ENCODE results near the gene SSBP4. TPM values are rescaled to one million over a fixed set of nuclear protein-coding genes. Genes with fewer than 3 reads are reported as not detected.

Gene SSBP4
- total RNA-seq, 1 experiment from 2014 or later = 51.2 TPM

DNA sequence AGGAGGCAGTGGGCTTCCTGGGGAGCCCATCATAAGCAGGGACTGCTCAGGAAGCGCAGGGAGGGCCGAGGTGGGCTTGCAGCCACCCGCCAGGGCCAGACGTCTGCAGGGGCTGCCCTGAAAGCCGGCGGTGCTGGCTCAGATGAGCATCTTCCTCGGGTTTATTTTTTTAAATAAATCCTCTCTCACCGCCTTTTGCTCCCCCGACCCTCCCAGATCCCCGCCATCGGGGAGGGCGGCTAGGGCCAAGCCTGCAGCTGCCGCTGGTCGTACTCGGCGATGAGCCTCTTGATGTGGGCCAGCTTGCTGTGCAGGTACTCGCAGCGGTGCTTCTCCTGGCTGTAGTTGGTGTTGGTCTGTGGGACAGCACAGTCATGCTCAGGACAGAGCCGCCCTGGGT lies 25.3 kb downstream of the SSBP4 start:
- no peak overlapping the region for H3K4me3 Mint-ChIP-seq
- DNase-seq (ENCODE audit: low spot score) (no peak), ATAC-seq (no peak)
- peaks cover 5% of the 10 kb centered on the region for H3K9me3 Mint-ChIP-seq
- H3K4me1 Mint-ChIP-seq = peaks cover 6% of the 10 kb centered on the region
- H3K27ac Mint-ChIP-seq = no peak overlapping the region
- TF ChIP-seq TEAD1 (CRISPR knock-in tag; IDR thresholded peaks at IDR 0.05) = no peak
- TF ChIP-seq, protein P1, sequence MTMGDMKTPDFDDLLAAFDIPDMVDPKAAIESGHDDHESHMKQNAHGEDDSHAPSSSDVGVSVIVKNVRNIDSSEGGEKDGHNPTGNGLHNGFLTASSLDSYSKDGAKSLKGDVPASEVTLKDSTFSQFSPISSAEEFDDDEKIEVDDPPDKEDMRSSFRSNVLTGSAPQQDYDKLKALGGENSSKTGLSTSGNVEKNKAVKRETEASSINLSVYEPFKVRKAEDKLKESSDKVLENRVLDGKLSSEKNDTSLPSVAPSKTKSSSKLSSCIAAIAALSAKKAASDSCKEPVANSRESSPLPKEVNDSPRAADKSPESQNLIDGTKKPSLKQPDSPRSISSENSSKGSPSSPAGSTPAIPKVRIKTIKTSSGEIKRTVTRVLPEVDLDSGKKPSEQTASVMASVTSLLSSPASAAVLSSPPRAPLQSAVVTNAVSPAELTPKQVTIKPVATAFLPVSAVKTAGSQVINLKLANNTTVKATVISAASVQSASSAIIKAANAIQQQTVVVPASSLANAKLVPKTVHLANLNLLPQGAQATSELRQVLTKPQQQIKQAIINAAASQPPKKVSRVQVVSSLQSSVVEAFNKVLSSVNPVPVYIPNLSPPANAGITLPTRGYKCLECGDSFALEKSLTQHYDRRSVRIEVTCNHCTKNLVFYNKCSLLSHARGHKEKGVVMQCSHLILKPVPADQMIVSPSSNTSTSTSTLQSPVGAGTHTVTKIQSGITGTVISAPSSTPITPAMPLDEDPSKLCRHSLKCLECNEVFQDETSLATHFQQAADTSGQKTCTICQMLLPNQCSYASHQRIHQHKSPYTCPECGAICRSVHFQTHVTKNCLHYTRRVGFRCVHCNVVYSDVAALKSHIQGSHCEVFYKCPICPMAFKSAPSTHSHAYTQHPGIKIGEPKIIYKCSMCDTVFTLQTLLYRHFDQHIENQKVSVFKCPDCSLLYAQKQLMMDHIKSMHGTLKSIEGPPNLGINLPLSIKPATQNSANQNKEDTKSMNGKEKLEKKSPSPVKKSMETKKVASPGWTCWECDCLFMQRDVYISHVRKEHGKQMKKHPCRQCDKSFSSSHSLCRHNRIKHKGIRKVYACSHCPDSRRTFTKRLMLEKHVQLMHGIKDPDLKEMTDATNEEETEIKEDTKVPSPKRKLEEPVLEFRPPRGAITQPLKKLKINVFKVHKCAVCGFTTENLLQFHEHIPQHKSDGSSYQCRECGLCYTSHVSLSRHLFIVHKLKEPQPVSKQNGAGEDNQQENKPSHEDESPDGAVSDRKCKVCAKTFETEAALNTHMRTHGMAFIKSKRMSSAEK (CRISPR knock-in tag; IDR thresholded peaks at IDR 0.05; ENCODE audit: borderline replicate concordance) = no peak
- TF ChIP-seq, protein P2, sequence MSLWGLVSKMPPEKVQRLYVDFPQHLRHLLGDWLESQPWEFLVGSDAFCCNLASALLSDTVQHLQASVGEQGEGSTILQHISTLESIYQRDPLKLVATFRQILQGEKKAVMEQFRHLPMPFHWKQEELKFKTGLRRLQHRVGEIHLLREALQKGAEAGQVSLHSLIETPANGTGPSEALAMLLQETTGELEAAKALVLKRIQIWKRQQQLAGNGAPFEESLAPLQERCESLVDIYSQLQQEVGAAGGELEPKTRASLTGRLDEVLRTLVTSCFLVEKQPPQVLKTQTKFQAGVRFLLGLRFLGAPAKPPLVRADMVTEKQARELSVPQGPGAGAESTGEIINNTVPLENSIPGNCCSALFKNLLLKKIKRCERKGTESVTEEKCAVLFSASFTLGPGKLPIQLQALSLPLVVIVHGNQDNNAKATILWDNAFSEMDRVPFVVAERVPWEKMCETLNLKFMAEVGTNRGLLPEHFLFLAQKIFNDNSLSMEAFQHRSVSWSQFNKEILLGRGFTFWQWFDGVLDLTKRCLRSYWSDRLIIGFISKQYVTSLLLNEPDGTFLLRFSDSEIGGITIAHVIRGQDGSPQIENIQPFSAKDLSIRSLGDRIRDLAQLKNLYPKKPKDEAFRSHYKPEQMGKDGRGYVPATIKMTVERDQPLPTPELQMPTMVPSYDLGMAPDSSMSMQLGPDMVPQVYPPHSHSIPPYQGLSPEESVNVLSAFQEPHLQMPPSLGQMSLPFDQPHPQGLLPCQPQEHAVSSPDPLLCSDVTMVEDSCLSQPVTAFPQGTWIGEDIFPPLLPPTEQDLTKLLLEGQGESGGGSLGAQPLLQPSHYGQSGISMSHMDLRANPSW (CRISPR knock-in tag; conservative IDR thresholded peaks at IDR 0.05; ENCODE audit: low read depth) = no peak
- TF ChIP-seq, protein P3, sequence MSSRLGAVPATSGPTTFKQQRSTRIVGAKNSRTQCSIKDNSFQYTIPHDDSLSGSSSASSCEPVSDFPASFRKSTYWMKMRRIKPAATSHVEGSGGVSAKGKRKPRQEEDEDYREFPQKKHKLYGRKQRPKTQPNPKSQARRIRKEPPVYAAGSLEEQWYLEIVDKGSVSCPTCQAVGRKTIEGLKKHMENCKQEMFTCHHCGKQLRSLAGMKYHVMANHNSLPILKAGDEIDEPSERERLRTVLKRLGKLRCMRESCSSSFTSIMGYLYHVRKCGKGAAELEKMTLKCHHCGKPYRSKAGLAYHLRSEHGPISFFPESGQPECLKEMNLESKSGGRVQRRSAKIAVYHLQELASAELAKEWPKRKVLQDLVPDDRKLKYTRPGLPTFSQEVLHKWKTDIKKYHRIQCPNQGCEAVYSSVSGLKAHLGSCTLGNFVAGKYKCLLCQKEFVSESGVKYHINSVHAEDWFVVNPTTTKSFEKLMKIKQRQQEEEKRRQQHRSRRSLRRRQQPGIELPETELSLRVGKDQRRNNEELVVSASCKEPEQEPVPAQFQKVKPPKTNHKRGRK (CRISPR knock-in tag; IDR thresholded peaks at IDR 0.05; ENCODE audit: borderline replicate concordance) = no peak
- TF ChIP-seq, protein P4, sequence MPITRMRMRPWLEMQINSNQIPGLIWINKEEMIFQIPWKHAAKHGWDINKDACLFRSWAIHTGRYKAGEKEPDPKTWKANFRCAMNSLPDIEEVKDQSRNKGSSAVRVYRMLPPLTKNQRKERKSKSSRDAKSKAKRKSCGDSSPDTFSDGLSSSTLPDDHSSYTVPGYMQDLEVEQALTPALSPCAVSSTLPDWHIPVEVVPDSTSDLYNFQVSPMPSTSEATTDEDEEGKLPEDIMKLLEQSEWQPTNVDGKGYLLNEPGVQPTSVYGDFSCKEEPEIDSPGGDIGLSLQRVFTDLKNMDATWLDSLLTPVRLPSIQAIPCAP (CRISPR knock-in tag; IDR thresholded peaks at IDR 0.05) = no peak
- no peaks in the 10 kb centered on the region for H3K27me3 Mint-ChIP-seq (ENCODE audit: low read depth)
- CTCF ChIA-PET = interaction anchor here (0.5 to 1.0 kb wide), 3 partner anchors 13 to 543 kb away, joined by 3 read pairs; no protein-coding TSS in a partner anchor
- POLR2A ChIA-PET = no interaction called here
- H3K36me3 Mint-ChIP-seq = peaks cover 13% of the 10 kb centered on the region

GRCh38 chr19:18445262-18445948 lies 26.2 kb downstream of the SSBP4 start:
- Mint-ChIP-seq H3K27me3 (ENCODE audit: low read depth) (no peaks in the 10 kb centered on the region), H3K36me3 (peaks cover 13% of the 10 kb centered on the region), H3K27ac (no peak overlapping the region), H3K9me3 (peaks cover 5% of the 10 kb centered on the region), H3K4me1 (no peaks in the 10 kb centered on the region), H3K4me3 (no peak overlapping the region)
- CTCF ChIA-PET = interaction anchor here (1.6 kb wide), 1 partner anchor 16 kb away, joined by 6 read pairs; no protein-coding TSS in a partner anchor
- no peak for ATAC-seq
- no peak for DNase-seq (ENCODE audit: low spot score)
- POLR2A ChIA-PET = no interaction called here
- TF ChIP-seq, protein P5, sequence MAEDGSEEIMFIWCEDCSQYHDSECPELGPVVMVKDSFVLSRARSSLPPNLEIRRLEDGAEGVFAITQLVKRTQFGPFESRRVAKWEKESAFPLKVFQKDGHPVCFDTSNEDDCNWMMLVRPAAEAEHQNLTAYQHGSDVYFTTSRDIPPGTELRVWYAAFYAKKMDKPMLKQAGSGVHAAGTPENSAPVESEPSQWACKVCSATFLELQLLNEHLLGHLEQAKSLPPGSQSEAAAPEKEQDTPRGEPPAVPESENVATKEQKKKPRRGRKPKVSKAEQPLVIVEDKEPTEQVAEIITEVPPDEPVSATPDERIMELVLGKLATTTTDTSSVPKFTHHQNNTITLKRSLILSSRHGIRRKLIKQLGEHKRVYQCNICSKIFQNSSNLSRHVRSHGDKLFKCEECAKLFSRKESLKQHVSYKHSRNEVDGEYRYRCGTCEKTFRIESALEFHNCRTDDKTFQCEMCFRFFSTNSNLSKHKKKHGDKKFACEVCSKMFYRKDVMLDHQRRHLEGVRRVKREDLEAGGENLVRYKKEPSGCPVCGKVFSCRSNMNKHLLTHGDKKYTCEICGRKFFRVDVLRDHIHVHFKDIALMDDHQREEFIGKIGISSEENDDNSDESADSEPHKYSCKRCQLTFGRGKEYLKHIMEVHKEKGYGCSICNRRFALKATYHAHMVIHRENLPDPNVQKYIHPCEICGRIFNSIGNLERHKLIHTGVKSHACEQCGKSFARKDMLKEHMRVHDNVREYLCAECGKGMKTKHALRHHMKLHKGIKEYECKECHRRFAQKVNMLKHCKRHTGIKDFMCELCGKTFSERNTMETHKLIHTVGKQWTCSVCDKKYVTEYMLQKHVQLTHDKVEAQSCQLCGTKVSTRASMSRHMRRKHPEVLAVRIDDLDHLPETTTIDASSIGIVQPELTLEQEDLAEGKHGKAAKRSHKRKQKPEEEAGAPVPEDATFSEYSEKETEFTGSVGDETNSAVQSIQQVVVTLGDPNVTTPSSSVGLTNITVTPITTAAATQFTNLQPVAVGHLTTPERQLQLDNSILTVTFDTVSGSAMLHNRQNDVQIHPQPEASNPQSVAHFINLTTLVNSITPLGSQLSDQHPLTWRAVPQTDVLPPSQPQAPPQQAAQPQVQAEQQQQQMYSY (CRISPR knock-in tag; IDR thresholded peaks at IDR 0.05) = no peak
- TF ChIP-seq E2F4 (CRISPR knock-in tag; IDR thresholded peaks at IDR 0.05; ENCODE audit: borderline replicate concordance, low read depth) = no peak
- TF ChIP-seq ZNF219 (CRISPR knock-in tag; IDR thresholded peaks at IDR 0.05; ENCODE audit: borderline replicate concordance) = no peak
- no peak for TF ChIP-seq ZSCAN18 (CRISPR knock-in tag; IDR thresholded peaks at IDR 0.05)
- TF ChIP-seq ZNF121 (CRISPR knock-in tag; IDR thresholded peaks at IDR 0.05) = no peak
- TF ChIP-seq KAT7 (CRISPR knock-in tag; IDR thresholded peaks at IDR 0.05; ENCODE audit: borderline replicate concordance) = no peak
- no peak for TF ChIP-seq CREM (CRISPR knock-in tag; IDR thresholded peaks at IDR 0.05)
- no peak for TF ChIP-seq FOXK1 (CRISPR knock-in tag; IDR thresholded peaks at IDR 0.05)
- TF ChIP-seq, protein P6, sequence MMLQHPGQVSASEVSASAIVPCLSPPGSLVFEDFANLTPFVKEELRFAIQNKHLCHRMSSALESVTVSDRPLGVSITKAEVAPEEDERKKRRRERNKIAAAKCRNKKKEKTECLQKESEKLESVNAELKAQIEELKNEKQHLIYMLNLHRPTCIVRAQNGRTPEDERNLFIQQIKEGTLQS (CRISPR knock-in tag; conservative IDR thresholded peaks at IDR 0.05) = no peak
- TF ChIP-seq CDX4 (CRISPR knock-in tag; IDR thresholded peaks at IDR 0.05; ENCODE audit: borderline replicate concordance) = no peak

All from WTC11 (cell line).